DMS 273 treated with DMSO at 0.1 percent for 48 hours (cell line): Measurements from ENCODE around the gene ZNF804A.

Experiments used
- DNase-seq: peaks from one replicate; lab custom pipeline; 2025; lab: John Stamatoyannopoulos, UW

The ZNF804A gene

DNA sequence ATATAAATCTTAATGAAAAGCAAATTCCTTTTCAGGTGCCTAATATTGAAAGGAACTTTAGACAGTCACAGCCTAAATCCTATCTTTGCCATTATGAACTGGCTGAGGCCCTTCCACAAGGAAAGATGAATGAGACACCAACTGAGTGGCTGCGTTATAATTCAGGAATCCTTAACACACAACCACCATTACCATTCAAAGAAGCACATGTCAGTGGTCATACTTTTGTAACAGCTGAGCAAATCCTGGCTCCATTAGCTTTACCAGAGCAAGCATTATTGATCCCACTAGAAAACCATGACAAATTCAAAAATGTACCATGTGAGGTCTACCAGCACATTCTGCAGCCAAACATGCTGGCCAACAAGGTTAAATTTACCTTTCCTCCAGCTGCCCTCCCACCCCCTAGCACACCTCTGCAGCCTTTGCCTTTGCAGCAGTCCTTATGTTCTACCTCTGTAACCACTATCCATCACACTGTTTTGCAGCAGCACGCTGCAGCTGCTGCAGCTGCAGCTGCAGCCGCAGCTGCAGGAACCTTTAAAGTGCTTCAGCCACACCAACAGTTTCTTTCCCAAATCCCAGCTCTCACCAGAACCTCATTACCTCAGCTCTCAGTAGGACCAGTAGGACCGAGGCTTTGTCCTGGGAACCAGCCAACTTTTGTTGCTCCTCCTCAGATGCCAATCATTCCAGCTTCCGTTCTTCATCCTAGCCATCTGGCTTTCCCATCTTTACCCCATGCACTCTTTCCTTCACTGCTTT is 340.1 kb downstream of the ZNF804A start:
- DNase-seq, result no peak

DNA sequence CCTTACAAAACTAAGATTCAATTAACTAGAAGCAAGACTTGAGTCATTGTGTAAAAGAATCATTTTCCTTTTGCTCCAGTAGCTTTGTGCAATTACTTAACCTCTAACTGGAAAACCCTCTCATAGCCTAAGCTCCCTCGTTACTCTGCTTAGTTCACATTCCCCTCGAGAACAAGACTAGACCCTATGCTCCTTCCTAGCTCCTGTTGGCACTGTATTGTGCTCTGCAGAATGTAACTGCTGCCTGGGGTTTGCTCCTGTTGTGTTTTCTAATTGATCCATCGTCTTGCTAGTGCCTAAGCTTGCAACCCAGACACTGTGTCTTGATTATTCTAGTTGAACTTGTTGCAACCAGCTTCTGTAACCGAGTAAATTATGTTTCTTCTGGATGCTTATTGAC is 347.0 kb downstream of the ZNF804A start:
- DNase-seq, result no peak

DNA sequence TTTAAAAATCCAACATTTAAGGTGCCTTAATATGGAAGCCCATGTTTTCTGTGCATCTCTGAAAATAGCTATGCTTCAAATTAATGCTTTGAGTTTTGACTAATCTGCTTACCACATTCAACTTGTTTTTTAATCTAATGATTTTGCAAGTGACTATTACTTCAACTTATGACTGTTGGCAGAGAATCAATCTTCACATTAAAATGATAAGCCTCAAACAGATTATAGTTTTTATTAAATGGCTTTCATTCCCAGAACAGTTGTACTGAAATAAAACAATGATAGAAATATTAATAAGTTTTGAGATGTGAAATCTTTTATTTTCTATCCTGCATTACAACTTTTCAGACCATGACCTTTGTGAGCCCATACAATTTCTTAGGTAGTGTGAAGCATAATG is 347.5 kb downstream of the ZNF804A start:
- DNase-seq, result no peak

DNA sequence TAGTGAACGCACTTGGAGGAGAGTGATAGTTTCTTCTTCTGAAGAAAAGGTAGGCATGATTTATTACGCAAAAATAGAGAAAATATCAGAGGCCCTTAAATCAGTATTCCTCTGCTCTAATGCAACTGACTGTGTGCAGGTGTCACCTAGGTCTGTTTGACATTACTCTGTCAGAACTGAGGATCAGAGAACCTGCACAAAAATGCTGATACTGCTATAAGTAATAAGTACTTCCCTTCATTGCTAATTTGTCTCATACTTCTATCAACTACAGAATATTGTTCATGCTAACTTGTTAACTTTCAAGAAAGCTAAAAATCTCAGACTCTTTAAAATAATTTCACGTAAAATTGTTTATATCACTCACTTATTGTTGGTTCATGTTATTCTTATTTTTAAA is 358.5 kb downstream of the ZNF804A start:
- DNase-seq, result no peak

DNA sequence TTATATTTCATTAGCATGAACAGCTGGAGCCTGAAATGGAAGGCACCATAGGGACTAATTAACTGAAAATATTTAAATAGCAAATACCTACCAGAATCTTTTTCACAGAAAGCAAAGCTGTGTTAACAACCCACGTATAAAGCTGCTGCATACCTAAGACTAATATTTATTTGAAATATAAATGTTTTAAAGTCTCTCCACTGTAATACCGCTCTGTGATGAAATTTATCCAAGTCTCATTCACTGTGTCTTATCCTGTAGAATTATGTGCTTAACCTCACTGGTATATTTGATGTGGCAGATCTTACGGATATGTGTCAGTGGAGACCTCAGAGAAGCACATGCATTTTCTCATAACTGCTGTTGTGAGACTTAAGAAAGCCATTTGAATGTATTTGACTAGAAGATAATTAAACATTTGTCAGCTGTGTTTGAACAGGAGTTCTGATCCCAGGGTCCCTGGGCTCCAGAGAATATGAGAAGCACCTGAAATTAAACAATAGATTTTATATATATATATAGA is 373.3 kb downstream of the ZNF804A start:
- DNase-seq, result peak; percentile 41
